H9 (cell line): Measurements from ENCODE around the gene UNC5C. TPM values are rescaled to one million over a fixed set of nuclear protein-coding genes. Genes with fewer than 3 reads are reported as not detected.

Experiments used
- DNase-seq: peaks from one replicate; pipeline ENCODE4 v3.0.0-alpha.2; 2017
- H2AFZ ChIP-seq: one replicate; pipeline ENCODE4 v1.6.1; 2013; ENCODE audit warnings: mild to moderate bottlenecking, low read length, control low read depth, moderate library complexity
- H2AK5ac ChIP-seq: 2 replicates; pipeline ENCODE4 v1.6.1; 2013; ENCODE audit warnings: low read length, control low read depth, mixed read lengths; ENCODE audit not compliant: insufficient read length
- H2BK120ac ChIP-seq: one replicate; pipeline ENCODE4 v1.6.1; 2013; ENCODE audit warnings: low read depth, mild to moderate bottlenecking, low read length, control low read depth, inconsistent platforms; ENCODE audit not compliant: poor library complexity, severe bottlenecking
- H2BK12ac ChIP-seq: 2 replicates; pipeline ENCODE4 v1.6.1; 2013; ENCODE audit warnings: low read length, control low read depth, mixed read lengths, low read depth; ENCODE audit not compliant: insufficient read length
- H2BK15ac ChIP-seq: 2 replicates; pipeline ENCODE4 v1.6.1; 2013; ENCODE audit warnings: low read depth, low read length, control low read depth
- H2BK20ac ChIP-seq: one replicate; pipeline ENCODE4 v1.6.1; 2013; ENCODE audit warnings: low read depth, mild to moderate bottlenecking, low read length, control low read depth, inconsistent platforms; ENCODE audit not compliant: poor library complexity, severe bottlenecking
- H2BK5ac ChIP-seq: 2 replicates; pipeline ENCODE4 v1.6.1; 2013; ENCODE audit warnings: low read length, control low read depth, mixed read lengths; ENCODE audit not compliant: insufficient read length
- H3K14ac ChIP-seq: 2 replicates; pipeline ENCODE4 v1.6.1; 2013; ENCODE audit warnings: low read length, control low read depth; ENCODE audit not compliant: insufficient read depth
- H3K18ac ChIP-seq: 2 replicates; pipeline ENCODE4 v1.6.1; 2013; ENCODE audit warnings: low read depth, mild to moderate bottlenecking, mixed read lengths, low read length, control low read depth; ENCODE audit not compliant: insufficient read length
- H3K23ac ChIP-seq: 2 replicates; pipeline ENCODE4 v1.6.1; 2013; ENCODE audit warnings: low read length, control low read depth, mixed read lengths, low read depth; ENCODE audit not compliant: insufficient read length
- H3K23me2 ChIP-seq: 2 replicates; pipeline ENCODE4 v1.6.1; 2013; ENCODE audit warnings: low read depth, mild to moderate bottlenecking, mixed read lengths, low read length, control low read depth; ENCODE audit not compliant: insufficient read length, poor library complexity, severe bottlenecking
- H3K27ac ChIP-seq: 2 replicates; pipeline ENCODE4 v1.5.1; 2013; ENCODE audit warnings: low read length, control low read depth, mixed read lengths, low read depth; ENCODE audit not compliant: insufficient read length
- H3K27me3 ChIP-seq: 2 replicates; pipeline ENCODE4 v1.6.1; 2013; ENCODE audit warnings: low read length, control low read depth, inconsistent platforms; ENCODE audit not compliant: insufficient read depth
- H3K4ac ChIP-seq: 2 replicates; pipeline ENCODE4 v1.6.1; 2013; ENCODE audit warnings: low read depth, mild to moderate bottlenecking, control low read depth, inconsistent platforms, low read length, moderate library complexity
- H3K4me1 ChIP-seq: 2 replicates; pipeline ENCODE4 v1.6.1; 2013; ENCODE audit warnings: low read length, control low read depth, inconsistent platforms; ENCODE audit not compliant: insufficient read depth
- H3K4me2 ChIP-seq: 2 replicates; pipeline ENCODE4 v1.6.1; 2013; ENCODE audit warnings: low read length, control low read depth, mixed read lengths; ENCODE audit not compliant: insufficient read length, insufficient read depth
- H3K56ac ChIP-seq: 2 replicates; pipeline ENCODE4 v1.6.1; 2013; ENCODE audit warnings: low read depth, mild to moderate bottlenecking, mixed read lengths, low read length, control low read depth; ENCODE audit not compliant: insufficient read length
- H3K79me1 ChIP-seq: 2 replicates; pipeline ENCODE4 v1.6.1; 2013; ENCODE audit warnings: low read depth, mild to moderate bottlenecking, moderate library complexity, low read length, control low read depth, inconsistent platforms; ENCODE audit not compliant: insufficient read depth, poor library complexity, severe bottlenecking
- H3K79me2 ChIP-seq: 2 replicates; pipeline ENCODE4 v1.6.1; 2013; ENCODE audit warnings: low read length, control low read depth, inconsistent platforms; ENCODE audit not compliant: insufficient read depth
- H3K9ac ChIP-seq: 2 replicates; pipeline ENCODE4 v1.6.1; 2013; ENCODE audit warnings: low read length, control low read depth, mixed read lengths; ENCODE audit not compliant: insufficient read length; ENCODE audit errors: extremely low read depth
- H3K9me3 ChIP-seq: one replicate; pipeline ENCODE4 v1.6.1; 2013; ENCODE audit warnings: low read depth, low read length, inconsistent platforms; ENCODE audit not compliant: control insufficient read depth
- H3T11ph ChIP-seq: one replicate; pipeline ENCODE4 v1.6.1; 2013; ENCODE audit warnings: mild to moderate bottlenecking, low read length, control low read depth, inconsistent platforms
- H4K20me1 ChIP-seq: one replicate; pipeline ENCODE4 v1.6.1; 2013; ENCODE audit not compliant: control insufficient read depth, insufficient read length, insufficient read depth
- H4K5ac ChIP-seq: 2 replicates; pipeline ENCODE4 v1.6.1; 2013; ENCODE audit warnings: low read depth, mild to moderate bottlenecking, mixed read lengths, low read length, control low read depth; ENCODE audit not compliant: insufficient read length
- H4K8ac ChIP-seq: replicated peaks from 2 replicates; pipeline ENCODE4 v1.6.1; 2013; ENCODE audit warnings: low read length, control low read depth, mixed read lengths, low read depth; ENCODE audit not compliant: insufficient read length
- H4K91ac ChIP-seq: 2 replicates; pipeline ENCODE4 v1.6.1; 2013; ENCODE audit warnings: low read depth, mild to moderate bottlenecking, moderate library complexity, mixed read lengths, low read length, control low read depth; ENCODE audit not compliant: insufficient read length
- H3K27ac Mint-ChIP-seq, 3 experiments: 2 replicates in 2 of 3; 3 replicates in 1 of 3; pipeline ENCODE4 v1.8.0; 2020 to 2021; ENCODE audit warnings: mixed read lengths in 3 of 3, mild to moderate bottlenecking in 1 of 3, moderate library complexity in 1 of 3
- H3K27me3 Mint-ChIP-seq: 2 replicates; pipeline ENCODE4 v1.8.0; 2021; ENCODE audit warnings: low read depth, mild to moderate bottlenecking, moderate library complexity, mixed read lengths
- H3K36me3 Mint-ChIP-seq, 3 experiments: 2 replicates in 2 of 3; 3 replicates in 1 of 3; pipeline ENCODE4 v1.8.0; 2020 to 2021; ENCODE audit warnings: low read depth in 3 of 3, mixed read lengths in 3 of 3; ENCODE audit not compliant: insufficient read depth in 1 of 3
- H3K4me1 Mint-ChIP-seq, 2 experiments: 2 replicates each; pipeline ENCODE4 v1.8.0; 2020; ENCODE audit warnings: mixed read lengths in 2 of 2
- H3K4me3 Mint-ChIP-seq, 2 experiments: 2 replicates in 1 of 2; 3 replicates in 1 of 2; pipeline ENCODE4 v1.8.0; 2020 to 2021; ENCODE audit warnings: mild to moderate bottlenecking in 2 of 2, mixed read lengths in 2 of 2, moderate library complexity in 1 of 2
- H3K9me3 Mint-ChIP-seq, 2 experiments: 2 replicates in 1 of 2; 3 replicates in 1 of 2; pipeline ENCODE4 v1.8.0; 2020; ENCODE audit warnings: mild to moderate bottlenecking in 2 of 2, mixed read lengths in 2 of 2, moderate library complexity in 1 of 2
- WGBS: extraction: QIAGEN DNeasy Blood & Tissue Kit; methylation state at CpG from one replicate; pipeline ENCODE4 v1.1.7; 2013; ENCODE audit warnings: missing lambda C conversion rate, low lambda C conversion rate, mixed read lengths; ENCODE audit not compliant: insufficient read length; ENCODE audit errors: extremely low coverage; 5-methylcytosine and 5-hydroxymethylcytosine counted together
- total RNA-seq: library from RNA; stranded (reverse); gene quantifications from 2 replicates; pipeline ENCODE4 v1.2.1, GENCODE V29; 2021
- TF ChIP-seq, protein P1 (sequence below): fragments of 200-600 bp; sonication (generic); conservative IDR thresholded peaks from 3 replicates; pipeline ENCODE4 v1.8.0; 2021; ENCODE audit warnings: antibody characterized with exemption, mild to moderate bottlenecking

UNC5C gene
- total RNA-seq, 1 experiment from 2014 or later, result not detected

DNA sequence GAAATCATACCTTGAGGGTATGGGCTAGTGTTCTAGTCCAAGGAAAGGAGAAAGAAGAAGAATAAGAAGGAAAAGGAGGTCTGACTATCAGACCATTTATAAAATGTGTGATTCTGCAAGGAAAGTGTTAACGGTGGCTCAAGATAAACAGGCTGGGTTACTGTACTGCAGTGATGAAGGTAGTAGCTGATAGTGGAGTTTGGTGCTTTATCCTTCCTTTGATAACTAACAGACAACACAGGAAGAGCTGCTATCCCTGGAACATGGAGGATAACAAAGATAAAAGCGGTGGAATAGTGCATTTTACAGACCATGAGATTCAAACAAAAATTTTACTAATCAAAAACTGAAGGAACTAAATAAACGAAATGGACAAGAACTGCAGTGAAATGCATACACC lies 2.6 kb downstream of the UNC5C start:
- Histone ChIP-seq H3K18ac (no peak overlapping the region), H3K27ac (no peak overlapping the region), H3T11ph (no peak overlapping the region), H3K23ac (no peak overlapping the region), H3K14ac (no peak overlapping the region), H2BK120ac (no peak overlapping the region), H3K4me1 (no peaks in the 10 kb centered on the region), H2BK12ac (no peak overlapping the region), H2AFZ (no peak overlapping the region), H2BK5ac (no peak overlapping the region), H3K56ac (no peak overlapping the region), H4K20me1 (no peaks in the 10 kb centered on the region), H3K4ac (no peak overlapping the region), H3K9ac (no peak overlapping the region), H4K91ac (no peak overlapping the region), H3K9me3 (no peaks in the 10 kb centered on the region), H3K4me2 (no peak overlapping the region), H4K8ac (no peak overlapping the region), H4K5ac (no peak overlapping the region), H3K27me3 (peaks cover 20% of the 10 kb centered on the region; the same call in 1 of the 2 replicates), H3K79me1 (no peaks in the 10 kb centered on the region), H2BK20ac (no peak overlapping the region), H2AK5ac (no peak overlapping the region), H3K23me2 (peaks cover 30% of the 10 kb centered on the region), H3K79me2 (no peaks in the 10 kb centered on the region), H2BK15ac (no peak overlapping the region)
- Mint-ChIP-seq H3K36me3 (no peaks in the 10 kb centered on the region; a peak in 1 of 7 replicates), H3K27me3 (peaks cover 78% of the 10 kb centered on the region), H3K4me3 (peak overlapping the region in 1 of 2 experiments; percentile 97; a peak in 3 of 5 replicates), H3K9me3 (no peaks in the 10 kb centered on the region), H3K4me1 (peaks cover 17 to 29% of the 10 kb centered on the region in 2 experiments), H3K27ac (no peak overlapping the region)
- no CpG with 5 or more reads among the region's 3 CpGs for WGBS
- DNase-seq, result no peak
- TF ChIP-seq, protein P1, sequence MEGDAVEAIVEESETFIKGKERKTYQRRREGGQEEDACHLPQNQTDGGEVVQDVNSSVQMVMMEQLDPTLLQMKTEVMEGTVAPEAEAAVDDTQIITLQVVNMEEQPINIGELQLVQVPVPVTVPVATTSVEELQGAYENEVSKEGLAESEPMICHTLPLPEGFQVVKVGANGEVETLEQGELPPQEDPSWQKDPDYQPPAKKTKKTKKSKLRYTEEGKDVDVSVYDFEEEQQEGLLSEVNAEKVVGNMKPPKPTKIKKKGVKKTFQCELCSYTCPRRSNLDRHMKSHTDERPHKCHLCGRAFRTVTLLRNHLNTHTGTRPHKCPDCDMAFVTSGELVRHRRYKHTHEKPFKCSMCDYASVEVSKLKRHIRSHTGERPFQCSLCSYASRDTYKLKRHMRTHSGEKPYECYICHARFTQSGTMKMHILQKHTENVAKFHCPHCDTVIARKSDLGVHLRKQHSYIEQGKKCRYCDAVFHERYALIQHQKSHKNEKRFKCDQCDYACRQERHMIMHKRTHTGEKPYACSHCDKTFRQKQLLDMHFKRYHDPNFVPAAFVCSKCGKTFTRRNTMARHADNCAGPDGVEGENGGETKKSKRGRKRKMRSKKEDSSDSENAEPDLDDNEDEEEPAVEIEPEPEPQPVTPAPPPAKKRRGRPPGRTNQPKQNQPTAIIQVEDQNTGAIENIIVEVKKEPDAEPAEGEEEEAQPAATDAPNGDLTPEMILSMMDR, result no peak
